NCI-H1048 (cell line): Measurements from ENCODE around the gene POF1B.
"Not testable (repeated sequence)": the region's sequence is repeated elsewhere in the genome, so short reads cannot be mapped to it uniquely, and the experiment has no call there.

Experiments used
- DNase-seq: peaks from one replicate; lab custom pipeline; 2025; lab: John Stamatoyannopoulos, UW

POF1B gene

GRCh38 chrX:85379174-85379907 lies at the start of gene POF1B:
Gene POF1B (minus strand): TSS chrX:85379665. CDS start chrX:85379454, 211 bp downstream.
- DNase-seq, result no peak

GRCh38 chrX:85429066-85429465 lies 49.6 kb upstream of the POF1B start:
- no peak for DNase-seq

- no peak for DNase-seq
These were observed 39.8 kb upstream of the POF1B start for GRCh38 chrX:85419293-85419692.

GRCh38 chrX:85391878-85392238 lies 12.4 kb upstream of the POF1B start:
- no peak for DNase-seq

- DNase-seq, result no peak
These were observed 11.9 kb upstream of the POF1B start for GRCh38 chrX:85391185-85391877.

GRCh38 chrX:85381602-85382001 lies 2.1 kb upstream of the POF1B start:
- no peak for DNase-seq

GRCh38 chrX:85378461-85378860 lies 1.0 kb downstream of the POF1B start:
- no peak for DNase-seq

- no peak for DNase-seq
These were observed 4.1 kb downstream of the POF1B start for GRCh38 chrX:85375333-85375738.

GRCh38 chrX:85365370-85365995 lies 14.0 kb downstream of the POF1B start:
- no peak for DNase-seq

GRCh38 chrX:85359051-85359450 lies 20.4 kb downstream of the POF1B start:
- no peak for DNase-seq

- DNase-seq, result no peak
These were observed 33.9 kb downstream of the POF1B start for GRCh38 chrX:85345523-85345922.

GRCh38 chrX:85327060-85327333 lies 52.5 kb downstream of the POF1B start:
- no peak for DNase-seq

- DNase-seq, result no peak
These were observed 53.0 kb downstream of the POF1B start for GRCh38 chrX:85326234-85327059.

GRCh38 chrX:85311348-85311747 lies 68.1 kb downstream of the POF1B start:
- not testable (repeated sequence) for DNase-seq

GRCh38 chrX:85309717-85310116 lies 69.7 kb downstream of the POF1B start:
- DNase-seq, result no peak

GRCh38 chrX:85303544-85303943 lies 75.9 kb downstream of the POF1B start:
- no peak for DNase-seq

GRCh38 chrX:85288992-85289723 lies 90.3 kb downstream of the POF1B start:
- DNase-seq, result no peak

- not testable (repeated sequence) for DNase-seq
These were observed 94.2 kb downstream of the POF1B start for GRCh38 chrX:85285286-85285685.

- no peak for DNase-seq
These were observed 134.8 kb downstream of the POF1B start for GRCh38 chrX:85244450-85245211.

GRCh38 chrX:85243761-85244449 lies 135.6 kb downstream of the POF1B start, which contains the start of the genes SATL1 and ZNF711:
Gene SATL1 (minus strand): TSS chrX:85243779. CDS start chrX:85108968, 134,811 bp downstream.
Gene ZNF711 (plus strand): TSS chrX:85243991. CDS start chrX:85247573, 3,582 bp downstream.
- DNase-seq, result no peak
